CD4-positive, alpha-beta T cell treated with Interleukin-6 at 100 ng/mL for 8 hours (primary cell): ENCODE results near the gene LDLR.
"Not testable (repeated sequence)": the region's sequence is repeated elsewhere in the genome, so short reads cannot be mapped to it uniquely, and the experiment has no call there.

Experiments
- DNase-seq: peaks from one replicate; pipeline ENCODE4 v3.0.0-alpha.2; 2020; ENCODE audit warnings: mixed read lengths, low spot score

Gene LDLR

GRCh38 chr19:11174336-11174735, 85.1 kb downstream of the LDLR start:
- DNase-seq, result no peak

- DNase-seq, result no peak
Measured at GRCh38 chr19:11175920-11176319, 86.7 kb downstream of the LDLR start.

- no peak for DNase-seq
Measured at GRCh38 chr19:11176466-11177193, 87.4 kb downstream of the LDLR start.

DNA sequence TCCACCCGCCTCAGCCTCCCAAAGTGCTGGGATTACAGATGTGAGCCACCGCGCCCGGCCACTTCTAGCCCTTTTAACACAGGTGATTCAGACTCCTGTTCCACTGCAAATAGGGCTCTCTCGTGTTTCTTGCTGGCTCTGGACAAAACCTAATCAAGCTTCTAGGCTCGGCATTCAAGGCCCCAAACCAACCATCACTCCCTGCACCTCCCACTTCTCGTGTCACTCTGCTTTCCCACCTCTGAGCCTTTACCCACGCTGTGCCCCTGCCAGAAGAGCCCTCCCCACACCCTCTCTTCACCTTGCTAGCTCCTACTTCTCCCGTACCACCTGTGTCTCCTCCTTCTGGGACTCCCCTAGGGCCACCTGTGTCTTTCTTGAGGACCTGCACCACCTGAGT, 88.3 kb downstream of the LDLR start:
- DNase-seq, result no peak

DNA sequence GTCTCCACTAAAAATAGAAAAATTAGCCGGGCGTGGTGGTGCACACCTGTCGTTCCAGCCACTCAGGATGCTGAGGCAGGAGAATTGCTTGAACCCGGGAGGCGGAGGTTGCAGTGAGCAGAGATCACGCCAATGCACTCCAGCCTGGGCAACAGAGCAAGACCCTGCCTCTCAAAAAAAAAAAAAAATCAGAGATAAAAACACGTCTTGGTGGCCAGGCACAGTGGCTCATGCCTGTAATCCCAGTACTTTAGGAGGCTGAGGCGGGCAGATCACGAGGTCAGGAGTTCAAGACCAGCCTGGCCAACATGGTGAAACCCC, 89.8 kb downstream of the LDLR start:
- DNase-seq, result not testable (repeated sequence)

DNA sequence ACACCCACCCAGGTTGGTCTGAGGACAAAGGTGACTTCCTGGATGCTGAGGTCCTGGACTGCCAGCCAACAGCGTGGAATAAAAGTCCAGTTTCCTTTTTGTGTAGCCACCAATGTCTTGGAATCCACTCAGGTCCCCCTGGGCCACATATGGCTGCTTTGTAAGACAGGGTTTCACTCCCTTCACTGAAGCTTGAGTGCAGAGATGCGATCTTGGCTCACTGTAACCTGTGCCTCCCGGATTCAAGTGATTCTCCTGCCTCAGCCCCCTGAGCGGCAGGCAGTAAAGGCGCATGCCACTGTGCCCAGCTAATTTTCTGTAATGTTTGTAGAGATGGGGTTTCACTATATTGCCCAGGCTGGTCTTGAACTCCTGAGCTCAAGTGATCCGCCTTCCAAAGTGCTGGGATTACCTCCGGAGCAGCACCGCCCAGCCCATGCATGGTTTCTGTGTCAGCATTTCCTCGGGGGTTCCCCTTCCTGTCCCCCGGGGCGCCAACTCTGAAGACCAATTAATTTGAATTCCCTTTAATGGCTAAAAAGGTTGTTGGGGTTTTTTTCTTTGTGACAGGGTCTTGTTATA, 90.5 kb downstream of the LDLR start:
- no peak for DNase-seq

DNA sequence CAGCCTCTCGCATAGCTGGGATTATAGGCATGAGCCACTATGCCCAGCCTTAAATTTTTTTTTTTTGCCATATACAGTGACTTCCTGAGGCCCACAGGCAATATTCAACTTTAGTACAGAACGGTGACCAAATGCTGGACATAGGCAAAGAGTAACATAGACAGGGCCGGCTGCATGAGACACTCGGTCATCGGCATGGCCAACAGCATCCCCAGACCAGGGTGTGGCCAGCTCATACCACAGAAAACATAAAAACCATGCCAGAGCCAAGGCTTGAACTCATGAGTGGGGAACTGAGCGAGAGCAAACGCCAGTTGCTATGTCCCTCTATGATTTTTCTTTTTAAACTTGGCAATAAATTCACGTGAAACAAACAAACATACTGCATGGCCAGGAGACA, 91.1 kb downstream of the LDLR start:
- no peak for DNase-seq

GRCh38 chr19:11180975-11181374, 91.7 kb downstream of the LDLR start:
- not testable (repeated sequence) for DNase-seq

GRCh38 chr19:11181488-11181887, 92.2 kb downstream of the LDLR start:
- DNase-seq, result no peak
